K562 treated with DMSO at 1 percent for 4 hours (cell line): ENCODE measurements around the gene ZNF266. TPM values are rescaled to one million over a fixed set of nuclear protein-coding genes. Genes with fewer than 3 reads are reported as not detected.

Experiments
- total RNA-seq: library from RNA; unstranded; fragments of 300-600 nt; gene quantifications from 2 replicates; pipeline ENCODE4 v1.2.3, GENCODE V29; 2022; ENCODE audit not compliant: insufficient read depth

Gene ZNF266
- total RNA-seq, result 19.7 and 28.7 TPM in 2 replicates

GRCh38 chr19:9435279-9436268 is at the start of gene ZNF266:
TSS of gene ZNF266 (minus strand) at chr19:9435573. CDS start at chr19:9420089, 15,484 bp downstream.

GRCh38 chr19:9362905-9363304 is 72.5 kb downstream of the ZNF266 start, which contains the start of gene ZNF177:
TSS of gene ZNF177 (plus strand) at chr19:9363013. CDS start at chr19:9378312, 15,299 bp downstream.

Other genes with a start within 250 kb of the ZNF266 start
- gene OR7D4, start 216.0 kb downstream of the ZNF266 start, total RNA-seq, result not detected in 2 replicates
- not detected in 2 replicates for gene OR7E24, start 184.6 kb downstream of the ZNF266 start, total RNA-seq
- 0.98 and 3.8 TPM in 2 replicates for gene ZNF699, start 125.7 kb downstream of the ZNF266 start, total RNA-seq
- gene ZNF559, start 111.4 kb downstream of the ZNF266 start, total RNA-seq, result 8.3 and 8.8 TPM in 2 replicates
- 0.97 and 1.9 TPM in 2 replicates for gene ZNF177, start 72.6 kb downstream of the ZNF266 start, total RNA-seq
- gene ZNF560, start 63.0 kb upstream of the ZNF266 start, total RNA-seq, result 0.29 TPM in 1 of 2 replicates, not detected in the other
- 4.2 and 6.9 TPM in 2 replicates for gene ZNF426, start 103.1 kb upstream of the ZNF266 start, total RNA-seq
- gene ZNF121, start 148.9 kb upstream of the ZNF266 start, total RNA-seq, result 6.4 TPM in 2 replicates
- gene ZNF561, start 185.7 kb upstream of the ZNF266 start, total RNA-seq, result 12.5 and 46.2 TPM in 2 replicates
- gene ZNF562, start 239.5 kb upstream of the ZNF266 start, total RNA-seq, result 7.7 and 9.1 TPM in 2 replicates